Activated CD8-positive, alpha-beta memory T cell treated with anti-CD3 and anti-CD28 coated beads for 48 hours (primary cell): ENCODE data around the gene LDB2.

Experiments
- DNase-seq, 3 experiments: peaks; one replicate each; pipeline ENCODE4 v3.0.0-alpha.2; 2020; ENCODE audit warnings: low read depth in 2 of 3, low spot score in 2 of 3

Gene LDB2

DNA sequence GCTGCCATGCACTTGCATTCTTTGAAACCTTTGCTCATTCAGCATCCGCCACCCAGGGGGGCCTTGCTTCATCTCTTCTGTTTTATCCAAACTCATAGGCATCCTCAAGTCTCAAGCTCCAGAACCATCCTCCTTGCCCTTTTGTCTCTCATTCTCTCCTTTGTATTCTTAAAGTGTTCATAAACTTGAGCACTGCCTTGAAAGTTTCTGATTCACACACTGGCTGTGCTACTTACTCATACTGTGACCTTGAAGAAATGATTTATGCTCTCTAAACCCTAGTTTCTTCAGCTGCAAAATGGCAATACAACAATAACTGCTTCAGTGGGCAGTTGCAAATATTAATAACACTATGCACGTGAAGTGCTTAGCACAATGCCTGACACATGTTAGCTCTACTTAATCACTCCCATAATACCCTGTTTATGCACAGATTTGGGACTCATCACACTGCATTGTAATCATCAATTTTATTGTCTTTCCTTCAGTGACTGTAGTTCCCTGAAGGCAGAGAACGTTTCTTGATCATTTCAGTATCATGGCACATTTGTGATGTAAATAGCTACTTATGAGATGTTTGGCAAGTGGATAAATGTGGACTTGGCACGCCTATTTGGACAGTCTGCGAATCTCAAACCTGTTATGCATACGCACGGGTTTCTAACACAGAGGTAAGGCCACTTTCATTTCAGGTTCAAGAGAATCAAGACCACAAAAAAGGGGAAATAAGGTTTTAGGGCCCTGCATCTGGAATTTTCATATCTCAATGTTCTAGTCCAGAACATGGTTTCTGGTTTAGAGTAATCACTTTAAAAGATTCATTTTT lies 291.0 kb downstream of the LDB2 start:
- DNase-seq = no peak

DNA sequence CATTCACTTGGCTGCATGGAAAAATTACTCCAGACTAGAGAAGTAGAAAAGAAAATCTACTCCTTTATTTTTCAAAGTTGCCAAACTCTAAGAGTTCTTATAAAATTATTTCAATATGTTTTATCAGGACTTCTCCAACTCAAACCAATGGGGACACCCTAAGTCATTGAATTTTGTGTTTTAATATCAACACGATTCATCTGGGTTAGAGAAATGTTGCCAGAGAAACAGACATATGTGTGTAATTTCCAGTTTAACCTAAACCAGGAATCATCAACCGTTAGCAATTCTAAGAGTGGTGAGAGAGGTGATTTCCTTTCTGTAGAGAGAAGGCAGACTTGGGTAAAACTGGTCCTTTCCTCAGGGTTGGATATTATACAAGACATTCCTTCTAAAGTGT lies 291.8 kb downstream of the LDB2 start:
- no peak for DNase-seq

DNA sequence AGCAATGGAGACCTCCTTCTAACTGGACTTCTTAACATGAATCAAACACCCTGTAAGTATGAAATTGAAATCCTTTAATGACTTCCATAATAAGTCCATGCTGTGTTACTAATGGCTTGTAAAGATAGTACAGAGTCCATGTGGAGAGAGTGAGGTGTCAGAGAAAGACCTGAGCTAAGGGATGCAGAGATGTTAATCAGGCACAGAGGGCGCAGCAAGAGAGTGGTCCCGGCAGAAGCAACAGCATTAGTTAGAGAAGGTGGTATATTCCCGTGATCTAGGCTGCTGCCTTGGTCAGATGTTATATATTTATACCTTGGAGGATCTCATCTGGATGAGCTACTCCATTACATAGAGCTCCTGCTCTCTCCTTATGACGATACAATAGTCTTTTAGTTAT lies 295.3 kb downstream of the LDB2 start:
- DNase-seq = no peak

DNA sequence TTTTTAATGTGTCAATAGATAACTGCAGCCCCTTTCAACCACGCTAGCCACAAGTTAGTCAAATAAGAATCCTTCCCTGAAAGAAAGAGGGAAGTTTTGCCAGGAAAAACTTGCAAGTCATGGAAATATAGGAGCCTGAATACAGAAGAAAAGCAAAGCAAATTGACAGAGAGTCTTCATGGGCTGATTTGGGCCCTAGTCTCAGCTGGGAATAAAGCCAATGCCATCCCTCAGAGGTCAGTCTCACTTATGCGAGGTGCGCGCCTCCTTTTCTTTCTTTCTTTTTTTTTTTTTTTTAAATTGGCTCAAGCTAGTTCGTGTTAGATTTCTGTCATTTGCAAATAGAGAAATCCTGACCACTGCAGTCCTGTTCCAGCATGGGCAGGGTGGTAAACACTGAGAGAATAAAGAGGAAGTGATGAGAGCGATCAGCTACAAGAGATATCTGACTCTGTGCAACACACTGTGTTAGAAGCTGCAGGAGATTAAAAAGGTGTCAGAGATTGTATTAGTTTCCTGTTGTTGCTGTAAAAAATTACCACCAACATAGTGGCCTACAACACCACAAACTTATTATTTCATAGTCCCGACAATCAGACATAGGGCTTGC lies 299.7 kb downstream of the LDB2 start:
- DNase-seq = no peak

DNA sequence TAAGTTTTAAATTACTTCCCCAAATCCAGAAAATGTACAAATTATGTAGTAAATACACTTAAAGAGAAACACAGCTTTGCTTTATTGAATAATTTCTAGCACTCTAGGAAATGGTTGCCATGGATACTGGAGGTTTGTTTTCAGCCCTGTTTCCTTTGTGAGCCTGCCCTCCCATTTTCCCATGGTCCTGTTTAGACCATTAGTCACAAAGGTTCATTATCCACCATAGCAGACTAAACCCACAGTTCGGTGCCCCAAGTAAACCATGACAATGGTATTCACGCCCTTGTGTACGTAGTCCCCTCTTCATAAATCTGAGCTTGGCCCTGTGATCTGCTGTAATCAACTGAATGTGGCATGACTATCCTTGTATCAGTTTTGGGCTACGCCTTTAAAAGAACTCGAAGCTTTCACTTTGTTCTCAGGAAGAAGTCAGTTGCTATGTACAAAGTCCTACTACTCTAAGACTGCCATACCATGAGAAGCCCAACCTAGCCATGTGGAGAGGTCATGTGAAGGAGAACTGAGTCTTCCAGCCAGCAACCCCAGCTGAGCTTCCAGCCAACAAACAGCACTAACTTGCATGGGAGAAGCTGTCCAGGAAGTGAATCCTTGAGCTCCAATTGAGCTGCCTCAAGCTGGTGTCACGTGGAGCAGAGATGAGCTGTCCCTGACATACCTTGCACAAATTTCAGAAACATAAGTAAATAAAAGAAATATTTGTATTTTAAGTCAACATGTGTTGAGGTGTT lies 300.4 kb downstream of the LDB2 start:
- no peak for DNase-seq

DNA sequence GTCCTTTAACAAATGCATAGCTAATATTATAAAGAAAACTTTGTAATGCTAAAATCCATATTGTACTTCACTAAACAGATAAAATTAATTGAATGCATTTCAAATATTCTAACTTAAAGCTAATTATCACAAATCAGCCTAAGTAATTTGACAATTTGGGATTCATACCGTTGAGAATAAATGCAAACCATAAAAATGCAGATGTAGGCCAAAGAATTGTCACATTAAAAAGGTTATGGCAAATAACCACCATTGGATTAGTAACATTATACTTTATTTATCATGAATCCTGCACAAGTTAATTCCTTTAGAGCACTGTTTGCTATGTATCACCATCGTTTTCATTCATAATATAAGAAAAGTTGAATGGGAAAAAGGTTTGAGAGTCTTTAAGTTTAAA lies 301.0 kb downstream of the LDB2 start:
- DNase-seq = no peak

DNA sequence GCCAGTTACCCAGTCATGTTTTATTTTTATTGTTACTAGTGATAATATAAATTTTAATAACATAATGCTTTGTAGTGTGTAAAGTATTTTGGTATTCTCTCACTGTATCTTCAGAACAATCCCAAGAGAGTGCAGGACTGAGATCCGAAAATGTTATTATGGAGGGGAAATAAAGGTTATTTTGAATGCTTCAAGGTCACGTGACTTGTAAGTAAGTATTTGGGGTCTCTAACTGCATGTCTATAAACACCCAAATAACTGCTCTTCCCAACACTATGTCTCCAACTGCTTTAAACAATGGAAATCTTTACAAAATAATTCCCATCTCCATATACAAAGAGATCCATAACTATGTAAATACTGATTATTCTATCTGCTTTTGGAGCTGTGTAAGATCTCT lies 302.2 kb downstream of the LDB2 start:
- no peak for DNase-seq

DNA sequence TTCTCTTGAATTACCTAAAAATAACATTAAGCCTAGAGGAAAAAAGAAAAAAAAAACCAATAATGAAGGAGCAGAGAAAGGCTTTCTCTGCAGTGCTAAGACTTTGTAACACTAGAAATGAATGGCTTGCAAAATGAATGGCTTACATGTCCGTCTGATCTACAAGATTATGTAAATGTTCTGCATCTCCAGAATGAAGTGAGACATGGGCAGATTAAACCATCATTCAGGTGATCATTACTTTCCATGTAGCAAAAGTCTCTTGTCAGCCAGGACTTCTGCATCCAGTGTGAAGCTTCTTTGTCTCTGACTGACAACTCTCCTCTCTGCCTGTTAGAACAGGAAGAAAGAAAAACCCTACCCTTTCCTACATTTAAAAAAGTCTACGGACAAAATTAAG lies 304.3 kb downstream of the LDB2 start:
- no peak for DNase-seq

DNA sequence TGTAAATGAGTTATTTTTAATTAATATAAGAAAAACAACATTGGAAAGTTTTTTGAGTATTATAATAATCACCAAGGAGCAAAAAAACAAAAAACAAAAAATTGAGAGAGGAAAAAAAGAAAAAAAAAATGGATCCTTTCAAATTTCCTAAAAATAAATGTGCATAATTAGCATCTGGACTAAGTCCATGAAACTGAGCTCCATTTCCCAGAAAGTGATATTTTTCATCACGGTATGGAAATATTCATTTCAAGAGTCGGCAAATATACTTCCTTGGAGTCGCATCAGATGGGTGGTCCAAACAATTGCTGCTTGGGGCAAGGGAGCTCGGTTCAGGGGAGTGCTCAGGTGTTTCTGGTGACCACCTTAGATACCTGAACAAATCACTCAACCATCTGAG lies 305.1 kb downstream of the LDB2 start:
- no peak for DNase-seq

DNA sequence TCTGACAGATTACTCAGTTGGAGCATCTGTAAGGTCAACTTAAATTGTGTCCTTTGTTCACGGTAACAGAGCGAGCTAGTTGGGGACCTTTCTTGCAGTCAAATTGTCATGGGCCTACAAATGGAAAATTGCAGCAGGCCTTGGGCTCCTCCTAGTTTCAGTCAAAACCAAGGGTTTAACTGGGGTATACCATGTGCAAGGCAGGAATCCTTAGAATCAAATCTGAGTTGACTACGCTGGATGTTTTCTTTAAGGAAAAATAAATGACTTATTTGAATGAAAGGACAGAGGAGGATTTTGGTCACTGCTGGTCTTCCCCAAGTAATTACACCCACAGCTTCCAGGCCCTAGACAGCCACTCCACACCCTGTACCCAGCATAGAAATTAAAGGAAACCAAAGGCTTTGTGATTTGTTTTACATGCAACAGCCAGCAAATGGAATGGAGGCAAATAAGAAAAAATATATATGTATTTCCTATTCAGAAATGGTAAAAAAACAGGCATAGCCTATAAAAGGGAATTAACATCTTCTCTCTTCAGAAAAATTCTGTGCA lies 307.1 kb downstream of the LDB2 start:
- no peak for DNase-seq

DNA sequence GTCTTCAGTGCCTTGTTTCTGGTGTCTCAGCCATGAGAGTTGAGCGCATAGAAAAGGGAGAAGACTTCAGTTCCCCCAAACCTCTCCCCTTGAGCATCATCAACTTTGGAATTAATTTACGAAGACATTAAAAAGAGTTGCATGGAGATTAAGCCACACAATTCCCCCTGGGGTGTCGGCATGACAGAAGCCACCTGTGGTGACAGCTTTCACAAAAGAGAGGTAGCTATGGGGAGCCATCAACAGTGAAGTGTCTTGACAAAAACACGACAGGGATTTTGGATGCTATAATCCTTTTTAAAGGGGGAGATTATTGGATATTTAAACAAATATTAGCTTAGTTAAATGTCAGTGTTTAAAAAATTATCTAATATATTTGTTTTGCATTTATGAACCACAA lies 307.6 kb downstream of the LDB2 start:
- DNase-seq = no peak

DNA sequence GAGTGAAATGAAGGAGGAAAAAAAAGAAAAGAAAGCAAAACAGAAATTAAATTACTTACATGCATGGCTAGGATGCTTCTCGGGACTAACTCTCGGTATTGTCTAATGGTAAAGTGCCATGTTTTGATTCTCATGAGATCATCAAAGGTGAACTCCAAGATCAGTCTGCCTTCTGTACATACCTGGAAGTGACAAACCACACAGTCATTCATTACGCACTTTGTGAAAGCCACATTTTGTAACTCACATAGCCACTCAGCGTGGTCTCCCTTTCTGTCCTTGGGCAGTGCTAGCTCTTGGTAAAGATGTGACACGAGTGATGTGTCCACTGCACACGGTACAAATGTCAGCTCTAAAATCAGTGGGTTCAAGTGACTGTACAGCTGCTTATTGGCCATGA lies 309.8 kb downstream of the LDB2 start:
- no peak for DNase-seq

DNA sequence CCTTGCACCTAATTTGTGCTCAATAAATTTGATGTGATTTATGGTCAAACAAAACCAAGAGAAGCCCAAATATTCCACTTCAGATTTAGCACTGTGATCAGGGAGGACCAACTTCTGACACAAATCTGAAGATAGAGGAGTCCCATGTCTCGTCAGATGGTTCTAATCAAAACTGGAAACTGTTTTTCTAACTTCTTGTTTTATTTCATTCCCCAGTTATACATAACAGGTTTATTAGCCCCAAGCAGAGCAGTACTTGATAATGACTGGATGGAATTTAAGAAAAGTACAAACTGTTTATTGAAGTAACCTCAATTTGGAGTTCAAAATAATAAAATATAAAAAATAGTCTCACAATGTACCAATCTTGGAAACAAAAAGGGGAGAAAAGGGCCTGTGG lies 310.3 kb downstream of the LDB2 start:
- DNase-seq = no peak

DNA sequence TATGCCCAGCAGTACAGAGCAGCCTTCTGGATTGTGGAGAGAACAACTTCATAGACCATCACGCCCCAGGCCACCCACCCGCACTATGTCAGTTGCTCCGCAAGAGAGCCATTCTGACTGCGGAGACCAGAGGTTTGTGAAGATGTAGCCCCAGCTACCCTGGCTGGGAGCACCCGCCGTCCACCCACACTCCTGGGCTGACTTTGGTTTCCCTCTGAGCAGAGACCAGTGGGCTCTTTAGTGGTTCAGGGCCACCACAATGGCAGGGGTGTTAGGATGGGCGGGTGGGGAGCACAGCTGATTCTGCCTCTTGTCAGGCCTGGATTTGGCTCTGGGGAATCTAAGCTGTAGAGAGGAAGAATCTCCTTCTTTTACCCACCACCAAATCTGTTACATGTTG lies 313.4 kb downstream of the LDB2 start:
- DNase-seq = no peak

DNA sequence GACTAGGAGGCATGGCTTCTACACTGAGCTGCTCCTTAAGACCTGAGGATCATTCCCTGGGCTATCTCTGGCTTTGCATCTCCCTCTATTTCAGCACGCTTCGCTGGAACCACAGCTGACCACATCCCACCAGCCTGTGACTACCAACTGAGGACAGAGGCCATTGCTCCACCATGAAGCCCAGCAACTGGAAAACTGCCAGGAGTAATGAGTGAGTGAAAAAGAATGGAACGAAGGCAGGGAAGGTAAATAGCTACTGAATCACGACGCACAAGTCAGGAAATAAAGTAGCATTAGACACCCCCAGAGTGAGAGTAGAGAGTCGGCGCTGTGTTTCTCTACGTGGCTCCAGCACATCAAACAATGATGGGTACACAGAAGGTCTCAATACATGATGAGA lies 314.7 kb downstream of the LDB2 start:
- DNase-seq = no peak

DNA sequence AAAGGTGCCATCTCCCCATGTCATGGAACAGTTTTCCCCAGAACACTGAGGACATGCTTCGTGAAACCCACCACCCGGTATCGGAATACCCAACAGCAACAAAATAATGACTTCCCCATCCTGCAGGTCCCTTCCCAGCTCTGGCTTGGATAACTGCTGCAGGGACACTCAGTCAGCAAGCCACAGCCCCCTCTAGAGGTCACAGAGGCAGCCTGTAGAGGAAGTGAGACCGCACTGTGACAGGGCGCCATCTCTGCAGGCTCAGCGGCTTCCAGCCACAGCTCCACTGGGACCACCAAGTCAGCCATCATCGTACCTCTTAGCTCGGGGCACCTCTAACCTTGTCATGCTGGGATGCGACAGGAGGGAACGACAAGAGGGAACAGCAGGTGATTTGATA lies 315.9 kb downstream of the LDB2 start:
- no peak for DNase-seq

DNA sequence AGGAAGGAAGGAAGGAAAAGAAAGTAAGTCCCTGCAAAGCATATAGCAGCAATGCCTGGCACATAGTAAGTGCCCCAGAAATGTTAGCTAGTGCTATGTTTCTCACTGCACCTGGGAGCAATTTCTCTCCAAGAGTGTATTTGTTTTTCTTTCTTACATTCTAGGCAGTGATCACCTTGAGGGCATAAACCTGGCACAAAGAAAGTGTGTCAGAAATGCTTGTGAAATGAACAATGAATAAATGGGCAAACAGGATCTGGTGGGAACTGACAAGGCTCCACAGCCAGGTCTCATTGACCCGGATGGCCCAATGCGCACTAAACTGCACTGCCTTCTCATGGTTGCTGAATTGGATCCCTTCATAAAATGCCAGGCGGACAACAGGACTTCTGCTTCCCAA lies 316.4 kb downstream of the LDB2 start:
- DNase-seq = no peak

DNA sequence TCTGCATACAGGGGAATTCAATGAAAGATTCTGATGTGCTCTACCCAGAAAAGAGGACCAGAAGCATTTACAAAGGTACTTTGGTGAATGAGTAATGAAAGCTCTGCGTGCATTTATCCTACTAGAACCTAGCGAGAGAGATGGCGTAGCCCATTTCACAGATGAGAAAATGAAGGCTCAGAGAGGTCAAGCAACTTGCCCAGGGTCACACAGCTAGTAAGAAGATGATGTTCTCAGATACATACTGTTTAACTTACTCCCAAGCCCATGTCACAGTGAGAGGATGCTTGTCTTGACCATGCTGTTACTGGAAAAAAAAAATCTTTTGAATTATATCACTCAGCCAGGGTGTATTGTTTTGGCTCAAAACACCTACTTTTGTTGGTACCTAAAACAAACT lies 317.3 kb downstream of the LDB2 start:
- no peak for DNase-seq

DNA sequence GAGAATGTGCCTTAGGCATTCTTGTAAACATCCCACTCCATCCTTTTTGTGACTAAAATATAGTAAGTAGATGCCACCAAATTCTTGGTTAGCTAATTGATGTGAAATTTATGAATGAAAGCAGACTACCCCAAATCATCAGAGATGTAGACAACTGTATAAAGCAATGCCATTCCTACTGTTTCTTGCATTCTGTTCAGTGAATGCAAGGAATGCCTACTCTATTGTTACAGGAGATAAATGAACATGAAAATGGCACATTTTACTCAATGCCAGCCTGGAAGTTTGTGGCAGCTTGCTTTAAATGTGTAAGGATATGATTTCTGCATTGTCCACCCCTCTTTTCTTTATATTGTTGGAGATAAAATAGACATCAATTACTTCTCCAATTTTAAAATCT lies 317.9 kb downstream of the LDB2 start:
- DNase-seq = no peak

DNA sequence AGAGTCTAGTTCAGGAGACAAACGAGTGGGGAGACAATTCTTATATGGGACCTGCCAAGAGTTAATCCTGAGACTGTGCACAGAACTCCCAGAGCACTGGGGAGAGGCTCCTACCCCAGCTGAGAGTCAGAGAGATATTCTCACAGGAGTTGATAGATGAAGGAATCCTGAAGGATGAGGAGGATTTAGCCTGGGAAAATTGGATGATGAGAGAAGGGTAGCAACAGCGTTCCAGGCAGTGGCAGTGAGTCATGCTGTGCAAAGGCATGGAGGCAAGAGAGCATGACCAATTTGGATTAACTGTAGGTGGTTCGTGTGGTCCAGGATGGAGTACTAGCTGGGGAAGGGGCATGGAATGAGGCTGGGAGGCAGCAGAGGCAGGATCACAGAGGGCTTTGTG lies 318.6 kb downstream of the LDB2 start:
- no peak for DNase-seq

DNA sequence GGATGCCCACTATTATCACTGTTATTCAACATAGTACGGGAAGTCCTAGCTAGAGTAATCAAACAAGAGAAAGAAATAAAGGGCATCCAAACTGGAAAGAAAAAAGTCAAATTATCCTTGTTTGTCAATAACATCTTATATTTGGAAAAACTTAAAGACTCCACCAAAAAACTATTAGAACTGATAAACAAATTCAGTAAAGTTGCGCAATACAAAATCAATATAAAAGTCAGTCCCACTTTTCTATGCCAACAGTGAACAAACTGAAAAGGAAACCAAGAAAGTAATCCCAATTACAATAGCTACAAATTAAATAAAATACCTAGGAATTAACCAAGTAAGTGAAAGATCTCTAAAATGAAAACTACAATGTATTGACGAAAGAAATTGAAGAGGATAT lies 321.3 kb downstream of the LDB2 start:
- no peak for DNase-seq

DNA sequence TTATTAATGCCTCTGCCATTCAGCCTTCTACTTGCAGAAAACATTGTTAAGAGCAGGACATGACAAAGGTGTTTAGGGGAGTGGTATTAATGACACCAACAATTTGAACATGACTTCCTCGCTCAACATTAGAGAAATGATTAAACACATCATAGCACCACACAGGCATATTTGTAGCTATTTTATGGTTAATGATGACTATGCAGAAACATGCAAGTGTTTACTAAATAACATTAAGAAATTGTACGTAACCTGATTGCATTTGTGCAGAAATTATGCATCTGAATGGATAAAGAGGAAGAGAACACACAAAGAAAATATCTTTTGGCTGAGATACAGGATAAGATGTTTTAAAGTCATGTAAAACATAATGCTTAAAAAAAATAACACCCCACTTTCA lies 323.5 kb downstream of the LDB2 start:
- no peak for DNase-seq
